PC-3 (cell line): Measurements from ENCODE around the gene SHQ1. TPM values are rescaled to one million over a fixed set of nuclear protein-coding genes. Genes with fewer than 3 reads are reported as not detected.

ENCODE experiments used
- ATAC-seq: fragments of 200-7000 bp; cut with Tn5 transposase; 2 replicates; pipeline ENCODE4 v1.9.1; 2020; ENCODE audit warnings: mild to moderate bottlenecking, moderate library complexity
- BruUV-seq: library from RNA; stranded (reverse); fragments of 400-500 nt; replicated peaks from 2 replicates; lab custom pipeline; 2021; lab: Mats Ljungman, UMichigan
- CTCF ChIA-PET: fragments of 300-600 bp; sonication (Branson Sonifier 250); formaldehyde crosslinking; loops from one replicate; lab custom pipeline; 2022; ENCODE audit warnings: antibody characterized with exemption; lab: Charles Lee
- POLR2A ChIA-PET: fragments of 300-600 bp; sonication (Branson Sonifier 250); formaldehyde crosslinking; loops from one replicate; lab custom pipeline; 2022; ENCODE audit warnings: antibody characterized with exemption; ENCODE audit not compliant: unreplicated experiment; lab: Charles Lee
- DNase-seq: peaks from one replicate; pipeline ENCODE4 v3.0.0-alpha.2; 2015
- H2AFZ ChIP-seq: fragments of 300-600 bp; sonication (generic); 2 replicates; pipeline ENCODE4 v1.6.0; 2016; ENCODE audit warnings: antibody characterized with exemption, low read length
- H3F3A ChIP-seq: fragments of 300-600 bp; sonication (generic); one replicate; pipeline ENCODE4 v1.6.0; 2017; ENCODE audit warnings: antibody characterized with exemption, low read length, control low read depth, mild to moderate bottlenecking; ENCODE audit not compliant: unreplicated experiment
- H3K27ac ChIP-seq: fragments of 300-600 bp; sonication (generic); 2 replicates; pipeline ENCODE4 v1.5.1; 2016; ENCODE audit warnings: mild to moderate bottlenecking, low read length
- H3K27me3 ChIP-seq: fragments of 300-600 bp; sonication (generic); 2 replicates; pipeline ENCODE4 v1.6.1; 2016; ENCODE audit warnings: low read length, mixed read lengths
- H3K36me3 ChIP-seq: fragments of 300-600 bp; sonication (generic); 2 replicates; pipeline ENCODE4 v1.6.1; 2016; ENCODE audit warnings: low read depth, mixed run types, low read length, mixed read lengths
- H3K4me1 ChIP-seq: fragments of 300-600 bp; sonication (generic); 2 replicates; pipeline ENCODE4 v1.5.1; 2016; ENCODE audit warnings: low read length; ENCODE audit not compliant: insufficient read depth
- H3K4me2 ChIP-seq: fragments of 300-600 bp; sonication (generic); 2 replicates; pipeline ENCODE4 v1.6.0; 2016; ENCODE audit warnings: low read length
- H3K4me3 ChIP-seq: fragments of 300-600 bp; sonication (generic); 2 replicates; pipeline ENCODE4 v1.5.1; 2016; ENCODE audit warnings: mild to moderate bottlenecking, low read length, mixed read lengths
- H3K79me2 ChIP-seq: fragments of 300-600 bp; sonication (generic); 2 replicates; pipeline ENCODE4 v1.6.1; 2017; ENCODE audit warnings: low read length, mixed read lengths
- H3K9ac ChIP-seq: fragments of 300-600 bp; sonication (generic); 2 replicates; pipeline ENCODE4 v1.6.0; 2016; ENCODE audit warnings: mild to moderate bottlenecking, low read length
- H3K9me2 ChIP-seq: fragments of 300-600 bp; sonication (generic); replicated peaks from 2 replicates; pipeline ENCODE4 v1.6.1; 2016; ENCODE audit warnings: mixed run types, low read length, mixed read lengths
- H3K9me3 ChIP-seq: fragments of 300-600 bp; sonication (generic); 2 replicates; pipeline ENCODE4 v1.6.1; 2016; ENCODE audit warnings: low read length, mixed read lengths
- H4K20me1 ChIP-seq: fragments of 300-600 bp; sonication (generic); 2 replicates; pipeline ENCODE4 v1.6.1; 2016; ENCODE audit warnings: low read length, mixed read lengths
- CTCF ChIP-seq: fragments of 300-600 bp; sonication (generic); conservative IDR thresholded peaks from 2 replicates; pipeline ENCODE4 v1.5.1; 2017; ENCODE audit warnings: antibody characterized with exemption, low read depth, mild to moderate bottlenecking, low read length
- EZH2 ChIP-seq: fragments of 300-600 bp; sonication (generic); IDR thresholded peaks from one replicate; pipeline ENCODE4 v1.6.1; 2017; ENCODE audit warnings: antibody characterized with exemption, mild to moderate bottlenecking, low read length; ENCODE audit not compliant: unreplicated experiment
- EZH2phosphoT487 ChIP-seq: fragments of 300-600 bp; sonication (generic); IDR thresholded peaks from 2 replicates; pipeline ENCODE4 v1.6.1; 2018; ENCODE audit warnings: mild to moderate bottlenecking, antibody characterized with exemption, low read length, borderline replicate concordance
- intact Hi-C: fragments of 100-400 bp; cut with micrococcal nuclease; formaldehyde crosslinking; loops from 2 replicates; pipeline ENCODE4 v1.9.0; 2023
- total RNA-seq: library from RNA; depleted of rRNA; stranded (reverse); fragments of >200 nt; gene quantifications from 2 replicates; pipeline ENCODE4 v1.2.3, GENCODE V29; 2014

Gene SHQ1
- total RNA-seq, 1 experiment from 2014 or later, result 19.6 TPM

DNA sequence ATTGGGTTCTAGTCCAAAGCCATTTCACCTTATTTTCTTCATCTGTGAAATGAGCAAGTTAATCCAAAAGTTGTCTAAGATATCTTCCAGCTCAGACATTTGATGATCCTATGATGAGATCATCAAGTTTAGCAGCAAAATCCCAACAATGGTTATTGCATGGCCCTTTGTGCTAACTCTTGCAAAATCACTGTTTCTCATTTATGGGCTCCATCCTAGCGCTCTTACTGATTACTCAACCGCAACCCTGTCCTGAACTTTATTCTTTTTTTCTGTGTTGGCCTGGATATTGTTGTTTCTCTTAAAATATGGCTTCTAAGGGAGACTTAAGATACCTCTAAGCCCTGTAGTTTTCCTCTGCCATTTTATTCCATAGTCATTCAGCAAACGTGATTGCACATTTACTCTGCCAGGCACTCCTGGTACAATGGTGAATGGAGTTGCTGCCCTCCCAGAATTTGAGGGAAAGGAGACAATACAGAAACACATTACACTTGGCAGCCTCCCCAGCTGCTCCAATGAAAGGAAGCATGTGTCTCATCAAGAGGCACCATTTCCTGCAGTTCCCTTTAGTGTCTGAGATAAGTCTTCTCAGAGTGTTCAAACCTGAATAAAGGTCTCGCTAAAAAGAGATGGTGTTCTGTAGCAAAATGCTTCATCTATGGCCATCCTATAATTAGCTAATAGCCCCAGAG, 44.0 kb upstream of the SHQ1 start:
- POLR2A ChIA-PET, result interaction anchor here (0.6 kb wide), 1 partner anchor 144 kb away, joined by 4 read pairs; no protein-coding TSS in a partner anchor

GRCh38 chr3:72891053-72891855, 43.0 kb upstream of the SHQ1 start:
- TF ChIP-seq EZH2 (no peak), EZH2phosphoT487 (no peak), CTCF (no peak)
- Histone ChIP-seq H3K9ac (no peak overlapping the region), H2AFZ (peak overlapping the region; percentile 40), H3K4me3 (peak overlapping the region; percentile 17; the same call in 1 of the 2 replicates), H3F3A (peaks cover 4% of the 10 kb centered on the region), H3K27ac (peak overlapping the region; percentile 21), H3K9me2 (no peaks in the 10 kb centered on the region), H3K9me3 (no peaks in the 10 kb centered on the region), H3K27me3 (no peaks in the 10 kb centered on the region), H3K79me2 (no peaks in the 10 kb centered on the region), H3K4me2 (peak overlapping the region; percentile 55), H4K20me1 (no peaks in the 10 kb centered on the region), H3K36me3 (no peaks in the 10 kb centered on the region), H3K4me1 (peaks cover 47% of the 10 kb centered on the region)
- intact Hi-C loops, result no loop called here
- POLR2A ChIA-PET, result no interaction called here
- ATAC-seq, result peak; percentile 7; the same call in 1 of the 2 replicates
- CTCF ChIA-PET, result no interaction called here
- peak; percentile 71 for DNase-seq
- no TSS peak for BruUV-seq

More for the DNA sequence above, 44.0 kb upstream of the SHQ1 start:
- intact Hi-C loops, result no loop called here
- H3K9me3 ChIP-seq, result no peaks in the 10 kb centered on the region
- H3K79me2 ChIP-seq, result no peaks in the 10 kb centered on the region
- H2AFZ ChIP-seq, result peak overlapping the region; percentile 20
- no peaks in the 10 kb centered on the region for H3K36me3 ChIP-seq
- BruUV-seq, result no TSS peak
- no peaks in the 10 kb centered on the region for H3K27me3 ChIP-seq
- H3F3A ChIP-seq, result peaks cover 4% of the 10 kb centered on the region
- H3K4me3 ChIP-seq, result no peak overlapping the region
- DNase-seq (peak; percentile 67), ATAC-seq (no peak; the same call in 1 of the 2 replicates)
- TF ChIP-seq EZH2 (no peak), EZH2phosphoT487 (no peak), CTCF (no peak)
- H3K27ac ChIP-seq, result peak overlapping the region; percentile 21
- peaks cover 39% of the 10 kb centered on the region for H3K4me1 ChIP-seq
- CTCF ChIA-PET, result no interaction called here
- no peaks in the 10 kb centered on the region for H3K9me2 ChIP-seq
- no peaks in the 10 kb centered on the region for H4K20me1 ChIP-seq
- H3K4me2 ChIP-seq, result peak overlapping the region; percentile 55
- H3K9ac ChIP-seq, result no peak overlapping the region
